ENCODE results near the gene TMEM45A.

GRCh38 chr3:100615684-100616083, 123.3 kb downstream of the TMEM45A start:
- no peak for TF ChIP-seq CTCF (IDR thresholded peaks at IDR 0.05; ENCODE audit: poor library complexity, severe bottlenecking)
- no peak for TF ChIP-seq TAF1 (IDR thresholded peaks at IDR 0.05; ENCODE audit: low read depth)
- TF ChIP-seq RAD21 (conservative IDR thresholded peaks at IDR 0.05): no peak
- no peak for TF ChIP-seq SMC3 (conservative IDR thresholded peaks at IDR 0.05; ENCODE audit: poor library complexity)
- TF ChIP-seq EP300 (conservative IDR thresholded peaks at IDR 0.05; ENCODE audit: poor library complexity, severe bottlenecking): no peak
- TF ChIP-seq POLR2AphosphoS5 (IDR thresholded peaks at IDR 0.05): no peak
- TF ChIP-seq MXI1 (conservative IDR thresholded peaks at IDR 0.05; ENCODE audit: poor library complexity, severe bottlenecking): no peak

All from neural cell (in vitro differentiated cells).